HG03378 (cell line): Measurements from ENCODE around the gene SOBP.

ENCODE experiments used
- ATAC-seq: cut with Tn5 transposase; IDR thresholded peaks from one replicate; pipeline ENCODE4 v1.9.1; 2021; ENCODE audit warnings: mild to moderate bottlenecking, moderate library complexity; ENCODE audit not compliant: unreplicated experiment

Gene SOBP

DNA sequence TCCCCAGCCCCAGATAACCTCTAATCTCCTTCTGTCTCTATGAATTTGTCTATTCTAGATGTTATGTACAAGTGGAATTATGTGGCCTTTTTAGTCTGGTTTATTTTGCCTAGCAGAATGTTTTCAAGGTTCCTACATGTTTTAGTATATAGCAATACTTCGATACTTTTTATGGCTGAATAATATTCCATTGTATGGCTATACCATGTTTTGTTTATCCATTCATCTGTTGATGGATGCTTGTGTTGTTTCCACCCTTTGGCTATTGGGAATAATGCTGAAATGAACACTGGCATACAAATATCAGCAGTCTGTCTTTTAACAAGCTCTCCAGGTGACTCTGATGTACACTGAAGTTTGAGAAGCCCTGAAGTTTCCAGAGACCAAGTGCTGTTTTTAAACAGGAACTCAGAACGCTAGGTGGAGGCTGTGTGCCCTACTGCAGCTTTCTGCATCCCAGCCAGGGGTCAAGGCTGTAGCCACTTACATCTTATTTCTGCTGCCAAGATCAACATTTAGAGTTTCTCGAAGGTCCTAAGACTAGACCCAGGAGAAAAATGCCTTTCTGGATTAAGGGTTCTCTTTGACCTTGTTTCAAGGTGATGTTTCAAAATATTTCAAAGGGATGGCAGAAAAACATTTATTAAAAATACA lies 123.0 kb downstream of the SOBP start:
- ATAC-seq = no peak

GRCh38 chr6:107613651-107614379 lies 123.9 kb downstream of the SOBP start:
- no peak for ATAC-seq

- no peak for ATAC-seq
Observed at GRCh38 chr6:107614828-107615227, 124.9 kb downstream of the SOBP start.

GRCh38 chr6:107616775-107617174 lies 126.9 kb downstream of the SOBP start:
- no peak for ATAC-seq

GRCh38 chr6:107617341-107617932 lies 127.5 kb downstream of the SOBP start:
- no peak for ATAC-seq

DNA sequence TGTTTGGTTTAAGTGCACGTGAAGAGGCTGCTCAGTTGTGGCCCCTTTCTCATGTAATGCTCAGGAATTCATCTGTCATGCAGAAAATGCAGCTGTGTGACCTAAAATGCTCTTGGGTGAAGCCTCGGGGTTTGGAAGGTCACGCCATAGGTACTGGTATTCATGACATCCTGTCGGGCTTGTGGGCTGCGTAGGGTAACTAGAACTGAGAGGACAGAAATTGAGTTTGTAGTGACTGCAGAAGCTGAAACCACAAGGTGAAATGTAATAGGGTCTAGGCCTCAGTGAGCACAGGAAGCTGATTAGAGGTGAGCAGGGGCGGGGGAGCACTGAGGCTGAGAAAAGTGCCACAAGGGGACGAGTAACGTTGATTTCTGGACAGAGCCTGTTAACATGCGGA lies 128.8 kb downstream of the SOBP start:
- ATAC-seq = peak; percentile 99

DNA sequence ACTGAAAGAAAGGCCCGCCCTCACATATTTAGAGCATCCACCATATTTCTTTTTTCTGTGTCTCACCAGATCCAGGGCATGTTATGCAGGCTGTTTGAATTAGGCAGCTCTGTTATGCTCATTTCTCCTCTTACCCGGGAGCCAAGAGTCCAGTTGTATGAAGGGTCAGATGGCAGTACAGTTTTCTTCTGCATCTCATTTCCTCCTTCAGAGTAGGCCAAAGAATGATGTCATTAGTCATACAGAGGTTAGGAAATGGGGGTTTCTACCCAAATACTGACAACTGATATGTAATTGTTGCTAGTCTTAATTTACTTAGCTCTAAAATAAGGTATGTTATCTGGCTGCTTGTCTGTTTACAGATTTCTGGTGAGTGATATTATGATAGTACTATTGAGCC lies 130.8 kb downstream of the SOBP start:
- no peak for ATAC-seq

- no peak for ATAC-seq
Observed at GRCh38 chr6:107621229-107621937, 131.5 kb downstream of the SOBP start.

GRCh38 chr6:107622269-107622668 lies 132.4 kb downstream of the SOBP start:
- ATAC-seq = no peak

GRCh38 chr6:107624050-107624449 lies 134.1 kb downstream of the SOBP start:
- ATAC-seq = no peak

- ATAC-seq = no peak
Observed at GRCh38 chr6:107624541-107624940, 134.6 kb downstream of the SOBP start.

- no peak for ATAC-seq
Observed at GRCh38 chr6:107625264-107625663, 135.3 kb downstream of the SOBP start.

GRCh38 chr6:107626645-107627044 lies 136.7 kb downstream of the SOBP start:
- ATAC-seq = no peak

- ATAC-seq = no peak
Observed at GRCh38 chr6:107627969-107628368, 138.1 kb downstream of the SOBP start.

DNA sequence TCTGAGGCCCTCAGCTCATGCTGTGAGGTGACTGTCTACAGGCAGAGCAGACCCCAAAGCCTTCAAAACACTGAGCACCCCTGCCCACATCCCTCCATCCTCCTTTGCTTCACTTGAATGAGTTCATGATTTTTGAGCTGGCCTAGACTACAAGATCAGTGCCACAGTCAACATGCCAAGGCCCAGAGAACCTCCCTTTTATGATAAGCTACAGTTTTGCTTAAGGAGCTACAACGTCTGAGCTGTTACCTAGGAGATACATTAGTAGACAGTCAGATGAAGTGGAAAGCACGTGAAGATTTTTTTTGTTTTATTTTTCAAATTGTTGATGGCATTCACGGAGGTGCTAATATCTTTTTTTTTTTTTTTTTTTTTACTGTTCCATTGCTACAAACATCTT lies 139.0 kb downstream of the SOBP start:
- ATAC-seq = no peak

DNA sequence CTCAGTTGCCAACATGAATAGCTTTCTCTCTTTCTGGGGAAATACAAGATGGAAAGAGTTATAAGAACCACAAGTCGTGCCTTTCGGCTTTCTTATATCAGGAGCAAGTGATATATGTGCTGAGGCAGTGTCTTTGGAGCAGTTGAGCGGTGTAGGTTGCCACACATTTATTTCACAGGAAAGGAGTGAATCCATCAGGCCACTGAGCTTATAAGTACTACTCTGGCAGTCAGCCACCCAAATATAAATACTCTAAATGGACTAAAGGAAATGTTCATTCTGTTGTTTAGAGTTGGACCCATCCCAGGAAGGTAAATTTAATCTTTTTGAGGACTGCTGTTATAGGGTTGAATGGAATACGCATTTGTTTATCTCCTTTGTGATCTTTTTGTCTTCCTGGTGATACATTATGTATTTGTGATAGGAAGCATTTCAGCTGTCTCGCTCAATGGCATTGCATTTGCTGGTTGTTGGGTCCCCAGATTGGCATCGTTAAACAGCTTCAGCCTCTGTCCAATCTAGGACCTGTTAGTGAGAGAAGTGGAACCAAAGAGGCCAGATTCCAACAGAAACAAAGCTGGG lies 139.7 kb downstream of the SOBP start:
- no peak for ATAC-seq

DNA sequence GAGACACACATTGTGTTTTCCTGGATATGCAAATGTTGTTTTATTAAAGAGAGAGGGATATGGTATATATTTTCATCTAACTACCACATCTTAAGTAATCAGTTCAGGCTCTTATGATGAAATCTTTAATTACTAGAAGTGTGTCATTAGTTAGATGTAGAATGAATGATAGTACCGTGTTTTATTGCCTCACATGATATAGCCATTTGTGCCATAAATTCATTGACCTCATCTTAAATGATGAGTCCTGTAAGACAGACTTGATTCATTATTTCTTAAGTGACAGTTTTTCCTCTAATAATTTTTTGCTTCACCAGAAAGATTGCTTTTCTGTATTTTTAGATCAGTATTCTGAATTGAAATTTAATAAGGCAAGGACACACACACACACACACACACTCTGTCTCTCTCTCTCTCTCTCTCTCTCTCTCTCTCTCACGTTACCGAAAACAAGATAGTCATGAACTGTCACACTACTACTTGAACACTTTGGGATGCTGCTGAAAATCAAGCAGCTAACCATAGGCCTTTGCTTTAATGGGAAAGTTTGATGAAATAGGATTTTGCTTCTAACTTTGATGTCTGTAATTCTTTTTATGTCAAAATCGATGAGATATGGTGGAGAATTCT lies 140.5 kb downstream of the SOBP start:
- ATAC-seq = no peak

DNA sequence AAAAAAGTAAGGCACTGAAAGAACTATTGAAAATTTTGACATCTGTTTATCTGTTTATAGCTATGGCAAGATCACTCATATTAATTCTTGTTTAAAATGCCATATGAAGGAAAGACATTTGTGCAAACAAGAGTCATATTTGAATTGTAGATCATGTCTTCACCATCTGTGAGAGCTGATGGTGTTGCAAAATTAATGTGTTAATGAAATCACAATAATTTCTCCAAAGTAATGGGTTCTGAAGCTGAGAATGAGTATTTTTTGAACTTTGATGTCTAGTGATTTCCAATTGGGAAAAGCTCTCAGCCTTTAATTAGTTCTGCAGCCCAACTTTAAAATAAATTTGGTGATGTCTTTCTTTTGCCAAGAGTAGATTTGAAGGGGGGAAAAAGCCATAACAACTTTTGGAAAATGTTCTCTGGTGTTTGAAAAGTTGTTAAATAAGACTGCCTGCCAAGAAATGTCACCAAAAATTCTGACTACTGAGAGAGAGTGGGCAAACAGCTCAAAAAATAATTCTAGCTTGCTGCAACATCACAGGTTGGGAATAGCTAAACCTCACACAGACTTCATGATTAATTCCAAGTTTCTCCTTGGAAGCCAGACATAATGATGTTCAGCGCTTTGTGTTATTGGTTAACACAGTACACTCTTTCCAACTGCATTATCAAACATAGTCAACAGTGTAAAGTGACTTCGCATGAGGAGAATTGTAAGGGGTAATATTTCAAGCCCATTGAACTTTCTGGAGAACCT lies 142.6 kb downstream of the SOBP start:
- ATAC-seq = no peak

- no peak for ATAC-seq
Observed at GRCh38 chr6:107633680-107634323, 143.9 kb downstream of the SOBP start.
